Body of pancreas (tissue), 4 donors: ENCODE measurements around the gene ATXN1. TPM values are rescaled to one million over a fixed set of nuclear protein-coding genes. Genes with fewer than 3 reads are reported as not detected.
A peak's percentile ranks its signal among the peaks of the same experiment; 100 is the strongest.

Source experiments
- ATAC-seq: fragments of 150-250 bp; one replicate; pipeline ENCODE4 v1.9.1; 2016
- DNase-seq, 4 donors: peaks; one replicate each; pipeline ENCODE4 v3.0.0-alpha.2; 2019
- H3K27ac ChIP-seq, 4 donors: fragments of 200-600 bp; sonication (generic); 1 replicate in 3 of 4; 2 replicates in 1 of 4; pipeline versions ENCODE4 v1.5.1 to v1.6.1; 2016 to 2019; ENCODE audit warnings: mild to moderate bottlenecking in 1 of 4, mixed read lengths in 1 of 4, moderate library complexity in 1 of 4
- H3K27me3 ChIP-seq, 2 donors: fragments of 200-600 bp; sonication (generic); one replicate each; pipeline ENCODE4 v1.6.0; 2016; ENCODE audit warnings: mild to moderate bottlenecking in 1 of 2
- H3K36me3 ChIP-seq, 2 donors: fragments of 200-600 bp; sonication (generic); replicated peaks in 1 of 2; 2 replicates each; pipeline ENCODE4 v1.5.1; 2016; ENCODE audit warnings: low read depth in 2 of 2; ENCODE audit not compliant: insufficient read depth in 1 of 2
- H3K4me1 ChIP-seq: fragments of 200-600 bp; sonication (generic); one replicate; pipeline ENCODE4 v1.6.0; 2016
- H3K4me3 ChIP-seq, 2 donors: fragments of 200-600 bp; sonication (generic); 1 replicate in 1 of 2; 2 replicates in 1 of 2; pipeline ENCODE4 v1.5.1; 2016 to 2019
- H3K9me3 ChIP-seq, 3 donors: fragments of 200-600 bp; sonication (generic); 1 replicate in 2 of 3; 2 replicates in 1 of 3; pipeline ENCODE4 v1.5.1; 2016
- POLR2A ChIP-seq, 3 donors: fragments of 450-650 bp; IDR thresholded peaks; one replicate each; pipeline ENCODE4 v1.6.1; 2016; ENCODE audit warnings: antibody characterized with exemption in 3 of 3, mild to moderate bottlenecking in 2 of 3
- WGBS, 2 donors: methylation state at CpG; one replicate each; pipeline ENCODE4 v1.1.5; 2017; 5-methylcytosine and 5-hydroxymethylcytosine counted together
- intact Hi-C: fragments of 100-400 bp; cut with DNase I; formaldehyde crosslinking; loops from one replicate; pipeline ENCODE4 v1.15.1; 2023
- total RNA-seq, 2 donors: library from RNA; depleted of rRNA; stranded (reverse); fragments of >200 nt; gene quantifications; one replicate each; pipeline ENCODE4 v1.1.0, GENCODE V29; 2016
- TF ChIP-seq, protein P1 (sequence below), 7 experiments: fragments of 450-650 bp in 4 of 7; fragments of 200-600 bp in 3 of 7; sonication (generic) in 3 of 7; IDR thresholded peaks; one replicate each; pipeline ENCODE4 v1.5.1; 2016 to 2019; ENCODE audit warnings: antibody characterized with exemption in 7 of 7

Gene ATXN1
- total RNA-seq, 2 donors from 2014 or later = 24.6 to 24.7 TPM

DNA sequence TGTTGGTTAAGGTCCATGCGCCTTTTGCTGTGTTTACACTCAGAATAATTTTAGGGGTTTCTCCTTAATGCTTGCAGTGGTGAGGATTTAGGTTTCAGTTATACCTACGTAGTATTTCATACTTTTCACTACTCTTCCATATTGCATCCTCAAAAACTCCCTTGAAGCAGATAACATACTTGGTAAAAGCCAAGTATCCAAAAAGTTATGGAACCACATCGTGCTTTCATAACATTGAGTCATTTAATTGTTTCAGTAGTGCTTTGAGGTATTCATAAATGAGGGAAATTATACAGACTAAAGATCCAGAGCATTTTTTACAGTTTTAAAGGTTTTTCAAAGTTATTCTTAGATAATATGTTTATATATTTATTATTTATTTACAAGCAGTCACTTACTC lies 4.0 kb upstream of the ATXN1 start:
- intact Hi-C loops = no loop called here
- Histone ChIP-seq H3K36me3 (no peaks in the 10 kb centered on the region), H3K27me3 (no peaks in the 10 kb centered on the region), H3K9me3 (no peaks in the 10 kb centered on the region), H3K27ac (no peak overlapping the region), H3K4me3 (no peak overlapping the region), H3K4me1 (peaks cover 16% of the 10 kb centered on the region)
- 89 to 90% methylated on average over 3 of the region's 3 CpGs for WGBS, 2 donors
- DNase-seq = no peak
- no peak for ATAC-seq
- TF ChIP-seq, protein P1, sequence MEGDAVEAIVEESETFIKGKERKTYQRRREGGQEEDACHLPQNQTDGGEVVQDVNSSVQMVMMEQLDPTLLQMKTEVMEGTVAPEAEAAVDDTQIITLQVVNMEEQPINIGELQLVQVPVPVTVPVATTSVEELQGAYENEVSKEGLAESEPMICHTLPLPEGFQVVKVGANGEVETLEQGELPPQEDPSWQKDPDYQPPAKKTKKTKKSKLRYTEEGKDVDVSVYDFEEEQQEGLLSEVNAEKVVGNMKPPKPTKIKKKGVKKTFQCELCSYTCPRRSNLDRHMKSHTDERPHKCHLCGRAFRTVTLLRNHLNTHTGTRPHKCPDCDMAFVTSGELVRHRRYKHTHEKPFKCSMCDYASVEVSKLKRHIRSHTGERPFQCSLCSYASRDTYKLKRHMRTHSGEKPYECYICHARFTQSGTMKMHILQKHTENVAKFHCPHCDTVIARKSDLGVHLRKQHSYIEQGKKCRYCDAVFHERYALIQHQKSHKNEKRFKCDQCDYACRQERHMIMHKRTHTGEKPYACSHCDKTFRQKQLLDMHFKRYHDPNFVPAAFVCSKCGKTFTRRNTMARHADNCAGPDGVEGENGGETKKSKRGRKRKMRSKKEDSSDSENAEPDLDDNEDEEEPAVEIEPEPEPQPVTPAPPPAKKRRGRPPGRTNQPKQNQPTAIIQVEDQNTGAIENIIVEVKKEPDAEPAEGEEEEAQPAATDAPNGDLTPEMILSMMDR (IDR thresholded peaks at IDR 0.05) = no peak
- TF ChIP-seq POLR2A (IDR thresholded peaks at IDR 0.05) = no peak

DNA sequence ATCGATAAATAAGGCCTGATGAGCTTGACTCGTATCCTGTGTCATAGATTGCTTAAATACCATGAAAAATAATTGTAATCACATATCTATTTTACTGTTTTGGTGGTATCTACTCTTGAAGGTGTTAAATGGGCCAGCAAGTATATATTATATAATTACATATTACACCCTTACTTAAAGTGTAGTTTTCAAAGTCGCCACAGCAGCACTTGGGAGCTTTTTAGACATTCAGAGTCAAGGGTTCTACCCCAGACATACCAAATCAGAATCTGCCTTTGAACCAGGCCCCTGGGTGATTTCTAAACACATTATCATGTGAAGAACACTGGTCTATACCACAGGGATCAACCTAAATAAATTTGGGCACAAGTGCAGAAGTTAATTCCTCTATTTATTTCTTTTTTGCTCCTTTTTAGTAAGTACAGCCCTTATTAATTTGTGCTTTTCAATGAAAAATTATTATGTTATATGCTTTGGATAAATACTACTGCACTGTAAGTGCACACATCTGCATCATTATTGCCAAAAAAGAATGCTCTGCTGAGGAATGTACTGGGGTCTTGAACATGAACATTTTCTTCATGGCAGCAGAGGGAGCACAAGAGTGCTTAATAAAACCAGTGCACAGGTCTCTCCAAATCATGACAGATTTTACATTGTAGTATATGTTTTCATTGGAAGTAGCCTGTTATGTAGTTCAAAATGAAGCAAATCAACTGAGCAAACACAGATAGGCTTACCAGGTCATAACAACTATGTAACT lies 3.1 kb upstream of the ATXN1 start:
- no peak overlapping the region for H3K27ac ChIP-seq
- no peaks in the 10 kb centered on the region for H3K27me3 ChIP-seq
- ATAC-seq (no peak), DNase-seq (no peak)
- TF ChIP-seq POLR2A (IDR thresholded peaks at IDR 0.05) = no peak
- TF ChIP-seq, protein P1 (IDR thresholded peaks at IDR 0.05) = peak in 3 of 7 experiments; percentile 13 to 41 (median 37)
- H3K9me3 ChIP-seq = no peaks in the 10 kb centered on the region
- peaks cover 12% of the 10 kb centered on the region for H3K4me1 ChIP-seq
- no peak overlapping the region for H3K4me3 ChIP-seq
- intact Hi-C loops = no loop called here
- H3K36me3 ChIP-seq = no peaks in the 10 kb centered on the region
- 66 to 74% methylated on average over 3 of the region's 3 CpGs for WGBS, 2 donors

DNA sequence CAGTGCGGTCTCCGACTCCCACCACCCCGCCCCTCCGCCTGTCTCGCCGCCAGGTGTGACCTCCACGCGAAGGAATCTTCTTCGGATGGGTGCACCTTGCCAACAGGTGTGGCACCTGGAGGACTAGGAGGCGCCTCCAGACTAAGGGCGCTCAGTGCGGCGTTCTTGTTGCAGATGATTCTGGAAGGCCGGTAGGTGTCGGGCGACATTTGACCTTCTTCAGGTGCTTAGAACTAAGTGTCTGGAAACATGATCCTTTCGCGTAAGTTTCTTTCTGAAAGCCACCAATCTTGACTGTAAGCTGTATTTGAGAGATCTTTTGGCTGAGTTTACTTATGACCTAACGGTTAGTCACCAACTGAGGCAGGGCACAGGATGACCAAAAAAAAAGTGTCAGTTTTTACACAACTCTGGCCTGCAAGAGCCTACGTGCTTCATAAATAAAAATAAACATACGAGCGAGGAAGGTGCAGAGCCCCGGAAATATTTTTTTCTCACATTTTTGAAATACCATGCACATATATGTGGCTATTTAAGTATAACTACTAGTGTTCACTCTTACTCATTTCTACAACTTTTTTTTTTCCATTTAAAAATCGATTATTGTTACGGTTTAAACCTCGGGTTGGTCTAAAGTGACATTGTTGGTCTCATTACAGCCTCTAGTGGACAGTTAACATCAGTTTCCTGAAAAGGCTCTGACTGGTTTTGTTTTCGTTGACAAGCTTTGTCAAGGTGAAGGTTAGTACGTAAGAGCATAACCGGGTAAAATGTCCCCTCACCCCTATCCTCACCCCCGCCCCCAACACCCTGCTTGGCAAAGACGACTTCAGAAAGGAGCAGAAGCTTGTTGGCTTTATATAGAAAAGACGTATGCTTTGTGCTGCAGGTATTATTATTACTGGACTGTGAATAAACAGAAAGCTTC lies 1.6 kb upstream of the ATXN1 start:
- WGBS, 2 donors = 1% methylated on average over 26 to 32 of the region's 32 CpGs
- ATAC-seq (peak; percentile 17), DNase-seq (peak; percentile 67 to 74 (median 71))
- H3K9me3 ChIP-seq = no peaks in the 10 kb centered on the region
- intact Hi-C loops = no loop called here
- peak overlapping the region; percentile 93 to 99 (median 97) for H3K27ac ChIP-seq
- H3K4me3 ChIP-seq = peak overlapping the region; percentile 22 to 58
- H3K27me3 ChIP-seq = no peaks in the 10 kb centered on the region
- H3K4me1 ChIP-seq = peaks cover 12% of the 10 kb centered on the region
- H3K36me3 ChIP-seq = no peaks in the 10 kb centered on the region
- TF ChIP-seq, protein P1 (IDR thresholded peaks at IDR 0.05) = peak; percentile 51 to 88 (median 82)
- TF ChIP-seq POLR2A (IDR thresholded peaks at IDR 0.05) = no peak

DNA sequence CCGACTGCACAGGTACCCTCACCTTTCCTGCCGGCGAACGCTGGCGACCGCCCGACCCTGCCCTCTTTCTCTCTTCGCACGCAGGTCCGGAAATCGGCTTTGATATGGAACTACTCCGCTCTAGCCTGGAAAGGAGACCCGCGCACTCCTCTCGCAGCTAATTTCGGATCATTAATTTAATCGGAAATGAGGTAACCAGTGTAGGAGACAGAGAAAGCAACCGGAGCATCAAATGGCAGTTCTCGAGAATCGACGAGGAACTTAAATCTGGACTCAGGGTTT lies 949 bp upstream of the ATXN1 start:
- H3K9me3 ChIP-seq = no peaks in the 10 kb centered on the region
- no peaks in the 10 kb centered on the region for H3K27me3 ChIP-seq
- peaks cover 12% of the 10 kb centered on the region for H3K4me1 ChIP-seq
- WGBS, 2 donors = 0 to 1% methylated on average over 18 to 21 of the region's 21 CpGs
- H3K27ac ChIP-seq = peak overlapping the region; percentile 93 to 99 (median 97)
- ATAC-seq (peak; percentile 1), DNase-seq (no peak)
- intact Hi-C loops = no loop called here
- TF ChIP-seq, protein P1 (IDR thresholded peaks at IDR 0.05) = no peak
- TF ChIP-seq POLR2A (IDR thresholded peaks at IDR 0.05) = peak in 2 of 3 donors; percentile 45 to 69
- peak overlapping the region; percentile 22 to 58 for H3K4me3 ChIP-seq
- no peaks in the 10 kb centered on the region for H3K36me3 ChIP-seq
